Hepatocyte (in vitro differentiated cells): ENCODE measurements around the gene POU2F1. TPM values are rescaled to one million over a fixed set of nuclear protein-coding genes. Genes with fewer than 3 reads are reported as not detected.
"Not testable (repeated sequence)": the region's sequence is repeated elsewhere in the genome, so short reads cannot be mapped to it uniquely, and the experiment has no call there.

Source experiments
- DNase-seq: peaks from one replicate; pipeline ENCODE4 v3.0.0-alpha.2; 2016; ENCODE audit warnings: low spot score
- H2AFZ ChIP-seq: fragments of 200-600 bp; sonication (generic); 2 replicates; pipeline ENCODE4 v1.6.0; 2016; ENCODE audit warnings: antibody characterized with exemption, mild to moderate bottlenecking
- H3K27ac ChIP-seq: fragments of 200-600 bp; sonication (generic); 2 replicates; pipeline ENCODE4 v1.5.1; 2016; ENCODE audit warnings: mild to moderate bottlenecking
- H3K27me3 ChIP-seq: fragments of 200-600 bp; sonication (generic); 2 replicates; pipeline ENCODE4 v1.6.1; 2016
- H3K36me3 ChIP-seq: fragments of 200-600 bp; sonication (generic); replicated peaks from 2 replicates; pipeline ENCODE4 v1.5.1; 2016; ENCODE audit warnings: low read depth; ENCODE audit not compliant: insufficient read depth
- H3K4me1 ChIP-seq: fragments of 200-600 bp; sonication (generic); 2 replicates; pipeline ENCODE4 v1.5.1; 2016; ENCODE audit warnings: mild to moderate bottlenecking, moderate library complexity; ENCODE audit not compliant: insufficient read depth
- H3K4me2 ChIP-seq: fragments of 200-600 bp; sonication (generic); 2 replicates; pipeline ENCODE4 v1.6.0; 2016
- H3K4me3 ChIP-seq: fragments of 200-600 bp; sonication (generic); 2 replicates; pipeline ENCODE4 v1.5.1; 2016; ENCODE audit warnings: mild to moderate bottlenecking
- H3K79me2 ChIP-seq: fragments of 200-600 bp; sonication (generic); 2 replicates; pipeline ENCODE4 v1.6.0; 2017; ENCODE audit warnings: mild to moderate bottlenecking
- H3K9me2 ChIP-seq: fragments of 200-600 bp; sonication (generic); replicated peaks from 2 replicates; pipeline ENCODE4 v1.6.0; 2017; ENCODE audit warnings: mild to moderate bottlenecking; ENCODE audit not compliant: insufficient read depth
- H3K9me3 ChIP-seq: fragments of 200-600 bp; sonication (generic); 2 replicates; pipeline ENCODE4 v1.5.1; 2016; ENCODE audit warnings: low read depth, mild to moderate bottlenecking
- H4K20me1 ChIP-seq: fragments of 200-600 bp; sonication (generic); 2 replicates; pipeline ENCODE4 v1.6.0; 2016; ENCODE audit warnings: mild to moderate bottlenecking; ENCODE audit not compliant: insufficient read depth, poor library complexity, severe bottlenecking
- EZH2 ChIP-seq: fragments of 200-600 bp; sonication (generic); IDR thresholded peaks from 2 replicates; pipeline ENCODE4 v1.6.1; 2016; ENCODE audit warnings: antibody characterized with exemption, mild to moderate bottlenecking, borderline replicate concordance
- EZH2phosphoT487 ChIP-seq: fragments of 200-600 bp; sonication (generic); IDR thresholded peaks from one replicate; pipeline ENCODE4 v1.6.1; 2018; ENCODE audit warnings: antibody characterized with exemption, mild to moderate bottlenecking, low read depth, moderate library complexity; ENCODE audit not compliant: unreplicated experiment, severe bottlenecking
- WGBS: methylation state at CpG from one replicate; pipeline ENCODE4 v1.1.6; 2016; ENCODE audit warnings: low lambda C conversion rate; ENCODE audit errors: missing lambda C conversion rate; 5-methylcytosine and 5-hydroxymethylcytosine counted together
- polyA plus RNA-seq: library from polyadenylated mRNA; unstranded; fragments of >200 nt; fragmentation: Nextera tagmentation; extraction: Ambion mirVana; gene quantifications from 2 replicates; pipeline ENCODE4 v1.2.1, GENCODE V29; 2016
- total RNA-seq: library from RNA; depleted of rRNA; stranded (reverse); fragments of >200 nt; gene quantifications from 2 replicates; pipeline ENCODE4 v1.2.3, GENCODE V29; 2014
- TF ChIP-seq, protein P1 (sequence below): fragments of 200-600 bp; sonication (generic); IDR thresholded peaks from 2 replicates; pipeline ENCODE4 v1.5.1; 2016; ENCODE audit warnings: antibody characterized with exemption, mild to moderate bottlenecking; ENCODE audit not compliant: poor library complexity

POU2F1 gene
- total and polyA plus RNA-seq, 2 experiments from 2014 or later = 11.9 to 14.5 TPM

DNA sequence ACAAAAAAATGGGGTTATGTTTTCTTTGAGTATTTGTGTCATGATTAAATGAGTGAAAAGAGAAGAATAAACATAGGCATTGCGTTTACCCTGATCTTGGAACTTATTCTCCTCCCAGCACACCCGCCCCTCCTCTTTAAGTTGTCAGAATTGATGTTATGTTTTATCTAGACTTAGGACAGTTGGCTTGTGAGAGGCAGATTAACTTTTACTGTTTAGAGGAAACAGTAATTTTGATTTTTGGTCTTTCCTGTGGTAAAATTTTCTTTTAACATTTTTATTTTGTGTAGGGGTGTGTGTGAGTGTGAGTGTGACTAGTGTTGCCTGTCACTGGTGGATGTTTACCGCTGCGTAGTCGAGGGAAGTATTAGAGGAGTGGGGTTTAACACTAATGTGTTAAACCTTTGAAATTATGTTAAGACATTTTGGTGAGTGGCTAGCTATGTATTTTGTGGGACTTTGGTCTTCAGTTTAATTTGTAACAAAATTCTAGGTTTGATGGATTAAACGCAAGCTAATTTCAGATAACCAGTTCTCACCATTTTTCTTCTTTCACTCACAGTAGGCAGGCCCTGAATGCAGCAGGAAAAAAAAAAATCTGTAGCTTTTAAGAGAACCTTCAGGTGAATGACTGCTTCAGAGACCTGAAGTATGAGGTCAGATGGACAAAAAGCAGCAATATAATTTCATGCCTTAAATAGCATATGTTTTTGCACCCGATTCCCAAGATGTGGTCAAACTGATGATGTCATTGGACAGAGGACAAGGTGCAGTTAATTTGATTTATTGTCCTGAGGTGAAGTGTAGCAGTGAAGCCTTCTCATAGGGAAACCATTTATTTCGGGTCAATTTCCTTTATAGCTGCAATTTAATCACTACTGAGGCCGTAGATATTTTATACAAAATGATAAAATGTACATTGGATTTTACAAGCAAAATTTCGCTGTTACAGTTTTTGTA lies 2.7 kb downstream of the POU2F1 start:
- Histone ChIP-seq H3K27ac (peak overlapping the region; percentile 95), H3K9me3 (no peaks in the 10 kb centered on the region), H2AFZ (peak overlapping the region; percentile 62), H3K36me3 (no peaks in the 10 kb centered on the region), H3K4me2 (peak overlapping the region; percentile 82), H3K27me3 (no peaks in the 10 kb centered on the region), H3K4me3 (no peak overlapping the region), H3K79me2 (peaks cover 59% of the 10 kb centered on the region), H4K20me1 (peaks cover 8% of the 10 kb centered on the region), H3K4me1 (peaks cover 17% of the 10 kb centered on the region), H3K9me2 (no peaks in the 10 kb centered on the region)
- 74% methylated on average over 10 of the region's 10 CpGs for WGBS
- TF ChIP-seq, protein P1, sequence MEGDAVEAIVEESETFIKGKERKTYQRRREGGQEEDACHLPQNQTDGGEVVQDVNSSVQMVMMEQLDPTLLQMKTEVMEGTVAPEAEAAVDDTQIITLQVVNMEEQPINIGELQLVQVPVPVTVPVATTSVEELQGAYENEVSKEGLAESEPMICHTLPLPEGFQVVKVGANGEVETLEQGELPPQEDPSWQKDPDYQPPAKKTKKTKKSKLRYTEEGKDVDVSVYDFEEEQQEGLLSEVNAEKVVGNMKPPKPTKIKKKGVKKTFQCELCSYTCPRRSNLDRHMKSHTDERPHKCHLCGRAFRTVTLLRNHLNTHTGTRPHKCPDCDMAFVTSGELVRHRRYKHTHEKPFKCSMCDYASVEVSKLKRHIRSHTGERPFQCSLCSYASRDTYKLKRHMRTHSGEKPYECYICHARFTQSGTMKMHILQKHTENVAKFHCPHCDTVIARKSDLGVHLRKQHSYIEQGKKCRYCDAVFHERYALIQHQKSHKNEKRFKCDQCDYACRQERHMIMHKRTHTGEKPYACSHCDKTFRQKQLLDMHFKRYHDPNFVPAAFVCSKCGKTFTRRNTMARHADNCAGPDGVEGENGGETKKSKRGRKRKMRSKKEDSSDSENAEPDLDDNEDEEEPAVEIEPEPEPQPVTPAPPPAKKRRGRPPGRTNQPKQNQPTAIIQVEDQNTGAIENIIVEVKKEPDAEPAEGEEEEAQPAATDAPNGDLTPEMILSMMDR = no peak
- TF ChIP-seq EZH2 (no peak), EZH2phosphoT487 (no peak)
- DNase-seq = peak; percentile 28

DNA sequence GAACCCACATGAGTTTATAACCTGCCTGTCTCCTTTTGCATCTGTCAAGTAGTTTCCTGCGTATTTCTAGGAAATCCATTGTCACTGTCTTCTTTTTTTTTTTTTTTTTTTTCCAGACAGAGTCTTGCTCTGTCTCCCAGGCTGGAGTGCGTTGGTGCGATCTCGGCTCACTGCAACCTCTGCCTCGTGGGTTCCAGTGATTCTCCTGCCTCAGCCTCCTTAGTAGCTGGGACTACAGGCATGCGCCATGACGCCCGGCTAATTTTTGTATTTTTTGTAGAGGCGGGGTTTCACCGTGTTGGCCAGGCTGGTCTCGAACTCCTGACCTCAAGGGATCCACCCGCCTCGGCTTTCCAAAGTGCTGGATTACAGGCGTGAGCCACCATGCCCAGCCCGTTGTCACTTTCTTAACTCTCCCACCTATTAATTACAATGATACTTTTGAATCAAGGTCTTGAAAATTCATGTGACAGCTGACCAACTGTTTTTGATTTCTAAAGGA lies 4.1 kb downstream of the POU2F1 start:
- H2AFZ ChIP-seq, H3K4me3 ChIP-seq, H3K27ac ChIP-seq, H3K27me3 ChIP-seq, H3K36me3 ChIP-seq, H3K9me3 ChIP-seq, H3K9me2 ChIP-seq, DNase-seq, H3K4me2 ChIP-seq: not testable (repeated sequence)
- peaks cover 72% of the 10 kb centered on the region for H3K79me2 ChIP-seq
- H3K4me1 ChIP-seq = peaks cover 17% of the 10 kb centered on the region
- peaks cover 12% of the 10 kb centered on the region for H4K20me1 ChIP-seq
- 95% methylated on average over 15 of the region's 15 CpGs for WGBS

DNA sequence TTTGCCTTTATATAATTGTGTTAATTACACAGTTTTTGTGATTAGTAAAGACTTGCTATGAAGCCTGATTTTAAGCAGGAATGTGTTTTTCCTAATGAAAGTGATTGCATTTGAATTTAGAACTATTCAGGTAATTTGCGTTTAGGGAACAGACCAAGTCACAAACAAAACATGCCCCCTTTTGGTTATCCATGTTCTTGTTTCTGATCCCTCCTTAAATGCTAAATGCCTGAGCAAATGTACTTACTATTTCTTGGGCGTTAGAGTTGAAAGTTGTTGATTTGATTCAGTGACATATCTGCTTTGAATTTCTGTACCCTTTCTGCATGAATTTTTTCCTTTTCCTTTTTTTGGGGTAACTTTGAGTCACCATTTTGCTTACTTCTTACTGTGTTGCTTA lies 5.2 kb downstream of the POU2F1 start:
- Histone ChIP-seq H3K4me2 (no peak overlapping the region), H3K27ac (no peak overlapping the region), H3K27me3 (no peaks in the 10 kb centered on the region), H3K36me3 (no peaks in the 10 kb centered on the region), H3K4me1 (peaks cover 17% of the 10 kb centered on the region), H3K9me2 (no peaks in the 10 kb centered on the region), H2AFZ (no peak overlapping the region), H3K9me3 (no peaks in the 10 kb centered on the region), H4K20me1 (peaks cover 12% of the 10 kb centered on the region), H3K4me3 (no peak overlapping the region), H3K79me2 (peaks cover 84% of the 10 kb centered on the region)
- no peak for TF ChIP-seq EZH2
- no peak for TF ChIP-seq EZH2phosphoT487
- TF ChIP-seq, protein P1 = no peak
- no peak for DNase-seq
- WGBS = 77% methylated on average over 2 of the region's 2 CpGs

DNA sequence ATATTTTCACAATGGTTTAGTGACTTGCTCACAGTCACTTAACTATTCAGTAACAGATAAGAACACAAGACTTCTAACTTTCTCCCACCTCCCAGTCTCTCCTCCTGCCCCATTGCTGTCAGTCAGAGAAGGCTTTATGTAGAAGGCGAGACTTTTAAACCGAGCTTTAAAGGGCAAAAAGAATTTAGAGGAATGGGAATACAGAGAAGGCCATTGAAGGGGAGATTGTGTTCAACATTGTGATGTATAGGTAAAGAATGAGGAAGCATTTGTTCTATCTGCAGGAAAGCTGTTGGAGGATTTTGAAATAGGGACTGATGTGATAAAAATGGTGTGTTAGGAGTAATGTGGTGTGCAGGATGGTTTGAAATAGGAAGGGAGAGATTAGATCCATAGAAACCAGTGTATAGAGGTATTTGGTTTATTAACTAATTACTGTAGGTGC lies 7.3 kb downstream of the POU2F1 start:
- Histone ChIP-seq H3K79me2 (peaks cover 99% of the 10 kb centered on the region), H2AFZ (no peak overlapping the region), H3K27ac (peak overlapping the region; percentile 70), H3K4me2 (peak overlapping the region; percentile 44), H3K4me3 (no peak overlapping the region), H3K27me3 (no peaks in the 10 kb centered on the region), H4K20me1 (peaks cover 21% of the 10 kb centered on the region), H3K36me3 (no peaks in the 10 kb centered on the region), H3K9me2 (no peaks in the 10 kb centered on the region), H3K9me3 (no peaks in the 10 kb centered on the region), H3K4me1 (peaks cover 11% of the 10 kb centered on the region)
- TF ChIP-seq EZH2phosphoT487 (no peak), EZH2 (no peak)
- TF ChIP-seq, protein P1 = no peak
- WGBS = 60% methylated on average over 2 of the region's 2 CpGs
- no peak for DNase-seq
